Measurements from ENCODE around the gene DPF3. TPM values are rescaled to one million over a fixed set of nuclear protein-coding genes. Genes with fewer than 3 reads are reported as not detected.

Gene DPF3
- total RNA-seq, 4 donors from 2014 or later = under 0.01 to 2.7 (median 0.61) TPM; not detected in 1

DNA sequence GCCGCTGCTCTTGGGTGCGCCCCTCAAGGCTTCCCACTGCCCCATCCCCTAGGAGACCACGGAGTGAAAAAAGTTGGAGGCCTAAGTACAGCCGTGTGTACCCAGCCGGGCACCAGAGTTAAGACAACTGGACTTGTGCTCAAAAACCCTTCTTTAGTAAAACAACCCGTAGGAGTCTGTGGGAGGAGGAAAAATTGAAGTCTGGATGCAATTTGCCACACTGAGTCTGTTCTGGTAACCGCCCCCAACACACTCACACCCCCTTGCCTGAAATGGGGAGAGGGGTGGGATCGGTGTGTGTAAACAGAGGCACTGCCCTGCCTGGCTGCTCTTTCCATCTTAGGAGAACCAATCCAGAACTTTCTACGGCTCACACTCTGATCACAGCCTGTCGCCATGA, 41.7 kb downstream of the DPF3 start:
- Histone ChIP-seq H3K4me3 (no peak overlapping the region), H3K27me3 (no peaks in the 10 kb centered on the region), H3K36me3 (no peaks in the 10 kb centered on the region), H3K4me1 (no peaks in the 10 kb centered on the region), H3K27ac (no peak overlapping the region), H3K9me3 (no peaks in the 10 kb centered on the region)
- TF ChIP-seq POLR2A (IDR thresholded peaks at IDR 0.05) = no peak
- TF ChIP-seq, protein P1, sequence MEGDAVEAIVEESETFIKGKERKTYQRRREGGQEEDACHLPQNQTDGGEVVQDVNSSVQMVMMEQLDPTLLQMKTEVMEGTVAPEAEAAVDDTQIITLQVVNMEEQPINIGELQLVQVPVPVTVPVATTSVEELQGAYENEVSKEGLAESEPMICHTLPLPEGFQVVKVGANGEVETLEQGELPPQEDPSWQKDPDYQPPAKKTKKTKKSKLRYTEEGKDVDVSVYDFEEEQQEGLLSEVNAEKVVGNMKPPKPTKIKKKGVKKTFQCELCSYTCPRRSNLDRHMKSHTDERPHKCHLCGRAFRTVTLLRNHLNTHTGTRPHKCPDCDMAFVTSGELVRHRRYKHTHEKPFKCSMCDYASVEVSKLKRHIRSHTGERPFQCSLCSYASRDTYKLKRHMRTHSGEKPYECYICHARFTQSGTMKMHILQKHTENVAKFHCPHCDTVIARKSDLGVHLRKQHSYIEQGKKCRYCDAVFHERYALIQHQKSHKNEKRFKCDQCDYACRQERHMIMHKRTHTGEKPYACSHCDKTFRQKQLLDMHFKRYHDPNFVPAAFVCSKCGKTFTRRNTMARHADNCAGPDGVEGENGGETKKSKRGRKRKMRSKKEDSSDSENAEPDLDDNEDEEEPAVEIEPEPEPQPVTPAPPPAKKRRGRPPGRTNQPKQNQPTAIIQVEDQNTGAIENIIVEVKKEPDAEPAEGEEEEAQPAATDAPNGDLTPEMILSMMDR (IDR thresholded peaks at IDR 0.05) = no peak
- 89 to 92% methylated on average over 10 of the region's 10 CpGs for WGBS, 2 donors
- intact Hi-C loops (cut with DNase I) = no loop called here
- DNase-seq = no peak

DNA sequence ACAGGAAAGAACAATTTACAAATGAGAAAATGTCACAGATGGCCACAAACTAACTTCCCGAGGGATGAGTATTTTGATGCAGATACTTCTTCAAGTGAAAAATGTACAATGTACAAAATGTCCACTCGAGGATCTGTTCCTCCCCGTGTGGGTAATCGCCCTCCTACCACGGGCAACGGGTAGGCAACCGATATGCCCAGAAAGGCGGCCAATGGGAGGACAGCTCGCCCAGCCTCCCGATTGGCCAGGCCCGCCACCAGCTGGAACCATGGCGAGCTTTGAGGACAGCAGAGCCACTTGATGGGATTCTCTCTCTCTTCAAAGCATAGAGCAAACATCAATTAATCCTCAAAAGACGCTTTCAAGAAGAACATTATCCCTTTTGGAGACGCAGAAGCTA, 42.3 kb downstream of the DPF3 start:
- H3K36me3 ChIP-seq = no peaks in the 10 kb centered on the region
- no peaks in the 10 kb centered on the region for H3K4me1 ChIP-seq
- TF ChIP-seq, protein P1 (IDR thresholded peaks at IDR 0.05) = no peak
- TF ChIP-seq POLR2A (IDR thresholded peaks at IDR 0.05) = no peak
- no peaks in the 10 kb centered on the region for H3K9me3 ChIP-seq
- H3K27ac ChIP-seq = no peak overlapping the region
- 64 to 84% methylated on average over 7 to 9 of the region's 14 CpGs for WGBS, 2 donors
- intact Hi-C loops (cut with DNase I) = no loop called here
- no peak for DNase-seq
- H3K27me3 ChIP-seq = no peaks in the 10 kb centered on the region
- H3K4me3 ChIP-seq = no peak overlapping the region

DNA sequence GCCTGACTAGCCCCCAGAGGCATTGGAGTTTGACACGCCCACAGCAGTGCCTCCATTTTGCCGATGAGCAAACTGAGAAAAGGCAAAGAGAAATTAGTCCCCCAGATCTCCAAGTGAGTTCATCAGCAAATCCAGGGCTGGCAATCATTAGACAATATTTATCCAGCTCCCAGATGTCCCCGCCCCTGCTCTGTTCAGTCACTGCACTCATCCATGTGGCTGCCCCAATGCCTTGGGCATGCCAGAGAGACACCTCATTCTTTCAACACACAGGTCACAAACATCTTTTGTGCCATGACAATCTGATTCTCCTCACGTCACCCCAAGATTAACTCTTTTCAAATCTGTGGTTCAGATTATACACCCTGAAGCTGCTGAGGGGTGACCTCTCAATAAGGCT, 43.5 kb downstream of the DPF3 start:
- Histone ChIP-seq H3K36me3 (no peaks in the 10 kb centered on the region), H3K27ac (no peak overlapping the region), H3K9me3 (no peaks in the 10 kb centered on the region), H3K4me1 (no peaks in the 10 kb centered on the region), H3K4me3 (no peak overlapping the region), H3K27me3 (no peaks in the 10 kb centered on the region)
- DNase-seq = no peak
- TF ChIP-seq, protein P1 (IDR thresholded peaks at IDR 0.05) = no peak
- no peak for TF ChIP-seq POLR2A (IDR thresholded peaks at IDR 0.05)
- 69 to 90% methylated on average over 2 to 4 of the region's 4 CpGs for WGBS, 2 donors
- intact Hi-C loops (cut with DNase I) = no loop called here

DNA sequence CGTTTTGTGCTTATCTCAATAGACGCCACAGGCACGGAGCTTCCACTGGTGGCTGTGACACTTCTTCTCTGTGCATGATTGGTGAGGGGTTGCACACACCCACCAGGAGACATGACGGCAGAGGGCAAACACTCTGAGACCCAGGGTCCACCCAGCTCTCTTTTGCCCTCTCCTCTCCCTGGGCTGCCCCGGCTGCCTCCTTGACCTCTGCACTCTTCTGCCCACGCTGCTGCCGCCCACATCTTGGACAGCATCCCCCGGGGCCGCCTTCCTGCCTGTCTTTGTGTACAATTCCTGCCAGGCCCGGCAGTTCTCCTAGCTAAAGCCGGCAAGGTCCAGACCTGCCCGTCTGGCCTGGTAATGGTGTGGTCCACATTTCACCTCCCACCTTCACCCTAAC, 44.7 kb downstream of the DPF3 start:
- H3K9me3 ChIP-seq = no peaks in the 10 kb centered on the region

DNA sequence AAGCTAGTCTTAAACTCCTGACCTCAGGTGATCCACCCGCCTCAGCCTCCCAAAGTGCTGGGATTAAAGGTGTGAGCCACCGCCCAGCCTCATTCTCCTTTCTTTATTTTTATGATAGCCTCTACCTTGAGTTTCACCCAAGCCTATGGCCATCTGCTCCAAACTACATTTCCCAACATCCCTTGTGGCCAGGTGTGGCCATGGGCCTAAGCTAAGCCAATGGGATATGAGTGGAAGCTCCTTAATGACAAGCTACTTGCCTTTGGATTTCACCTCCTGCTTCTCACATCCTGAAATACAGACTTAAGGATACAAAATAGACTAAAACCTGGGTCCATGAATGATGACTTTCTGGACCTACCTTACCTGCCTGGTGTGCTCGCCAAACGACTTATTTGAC, 46.2 kb downstream of the DPF3 start:
- TF ChIP-seq, protein P1 (IDR thresholded peaks at IDR 0.05) = no peak
- no peak for TF ChIP-seq POLR2A (IDR thresholded peaks at IDR 0.05)
- 92 to 95% methylated on average over 4 of the region's 4 CpGs for WGBS, 2 donors
- Histone ChIP-seq H3K36me3 (no peaks in the 10 kb centered on the region), H3K27me3 (no peaks in the 10 kb centered on the region), H3K4me3 (no peak overlapping the region), H3K27ac (no peak overlapping the region), H3K4me1 (no peaks in the 10 kb centered on the region), H3K9me3 (no peaks in the 10 kb centered on the region)
- intact Hi-C loops (cut with DNase I) = no loop called here
- DNase-seq = no peak

More for the DNA sequence above, 44.7 kb downstream of the DPF3 start:
- no peaks in the 10 kb centered on the region for H3K4me1 ChIP-seq
- whole genome bisulfite sequencing, 2 donors = 64 to 80% methylated on average over 6 to 12 of the region's 12 CpGs
- DNase-seq = no peak
- TF ChIP-seq, protein P1 (IDR thresholded peaks at IDR 0.05) = no peak
- no peak for TF ChIP-seq POLR2A (IDR thresholded peaks at IDR 0.05)
- H3K36me3 ChIP-seq = no peaks in the 10 kb centered on the region
- H3K4me3 ChIP-seq = no peak overlapping the region
- intact Hi-C loops (cut with DNase I) = no loop called here
- no peaks in the 10 kb centered on the region for H3K27me3 ChIP-seq
- H3K27ac ChIP-seq = no peak overlapping the region

Data from esophagus squamous epithelium (tissue), 5 donors.